Ascending aorta (tissue), 2 donors: ENCODE results near the gene COPG2. TPM values are rescaled to one million over a fixed set of nuclear protein-coding genes. Genes with fewer than 3 reads are reported as not detected.
"Not testable (repeated sequence)": the region's sequence is repeated elsewhere in the genome, so short reads cannot be mapped to it uniquely, and the experiment has no call there.

Experiments
- DNase-seq, 2 donors: peaks; one replicate each; pipeline ENCODE4 v3.0.0-alpha.2; 2019; ENCODE audit warnings: low spot score in 2 of 2
- H3K27ac ChIP-seq, 2 donors: fragments of 200-600 bp; sonication (generic); one replicate each; pipeline ENCODE4 v1.5.1; 2016 to 2017; ENCODE audit warnings: mild to moderate bottlenecking in 1 of 2
- H3K27me3 ChIP-seq: fragments of 200-600 bp; sonication (generic); one replicate; pipeline ENCODE4 v1.5.1; 2017
- H3K36me3 ChIP-seq, 2 donors: fragments of 200-600 bp; sonication (generic); one replicate each; pipeline ENCODE4 v1.5.1; 2016
- H3K4me1 ChIP-seq, 2 donors: fragments of 200-600 bp; sonication (generic); one replicate each; pipeline ENCODE4 v1.5.1; 2016 to 2017; ENCODE audit warnings: mild to moderate bottlenecking in 1 of 2
- H3K4me3 ChIP-seq, 2 donors: fragments of 200-600 bp; sonication (generic); one replicate each; pipeline ENCODE4 v1.5.1; 2016 to 2017; ENCODE audit warnings: mild to moderate bottlenecking in 1 of 2
- H3K9me3 ChIP-seq, 2 donors: fragments of 200-600 bp; sonication (generic); one replicate each; pipeline ENCODE4 v1.5.1; 2016
- intact Hi-C: fragments of 100-400 bp; cut with DNase I; formaldehyde crosslinking; loops from one replicate; pipeline ENCODE4 v1.15.1; 2023
- total RNA-seq: library from RNA; depleted of rRNA; stranded (reverse); fragments of >200 nt; gene quantifications from one replicate; pipeline ENCODE4 v1.1.0, GENCODE V29; 2016
- TF ChIP-seq, protein P1 (sequence below), 3 experiments: fragments of 200-600 bp in 2 of 3; fragments of 450-650 bp in 1 of 3; sonication (generic) in 2 of 3; IDR thresholded peaks; one replicate each; pipeline ENCODE4 v1.5.1; 2016 to 2019; ENCODE audit warnings: antibody characterized with exemption in 3 of 3, mild to moderate bottlenecking in 1 of 3, moderate library complexity in 1 of 3

COPG2 gene
- total RNA-seq, 1 donor from 2014 or later, result 5.4 TPM

DNA sequence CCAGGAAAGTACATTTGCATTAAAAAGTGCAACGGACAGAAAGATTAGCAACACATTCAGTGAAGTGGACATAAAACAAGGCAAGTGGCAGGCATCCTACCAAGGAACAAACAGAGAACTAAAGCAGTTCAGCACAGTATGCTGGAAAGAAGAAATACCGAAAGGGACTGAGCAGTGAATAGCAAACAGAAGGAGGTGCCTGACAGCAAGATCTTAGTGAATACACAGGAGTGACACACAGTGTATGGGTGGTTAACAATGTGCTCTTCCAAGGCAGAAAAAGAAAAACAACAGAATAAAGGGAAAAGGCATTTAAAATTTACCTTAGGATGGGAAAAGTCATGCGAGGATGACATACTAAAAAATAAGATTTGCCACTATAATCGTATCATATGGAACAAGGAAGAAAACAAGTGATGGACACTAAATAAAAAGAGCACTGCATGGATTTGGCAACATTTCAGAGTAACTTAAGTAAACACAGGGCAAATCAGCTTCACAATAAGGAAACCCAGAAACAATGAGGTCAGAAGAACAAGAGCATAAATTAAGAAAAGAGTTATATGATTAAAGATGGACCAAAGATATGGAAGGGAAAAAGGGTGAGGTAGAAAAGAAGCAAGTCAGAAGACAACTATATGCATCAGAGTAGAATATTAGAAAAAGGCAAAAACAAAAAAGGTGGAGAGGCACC is 147.1 kb downstream of the COPG2 start:
- TF ChIP-seq, protein P1, sequence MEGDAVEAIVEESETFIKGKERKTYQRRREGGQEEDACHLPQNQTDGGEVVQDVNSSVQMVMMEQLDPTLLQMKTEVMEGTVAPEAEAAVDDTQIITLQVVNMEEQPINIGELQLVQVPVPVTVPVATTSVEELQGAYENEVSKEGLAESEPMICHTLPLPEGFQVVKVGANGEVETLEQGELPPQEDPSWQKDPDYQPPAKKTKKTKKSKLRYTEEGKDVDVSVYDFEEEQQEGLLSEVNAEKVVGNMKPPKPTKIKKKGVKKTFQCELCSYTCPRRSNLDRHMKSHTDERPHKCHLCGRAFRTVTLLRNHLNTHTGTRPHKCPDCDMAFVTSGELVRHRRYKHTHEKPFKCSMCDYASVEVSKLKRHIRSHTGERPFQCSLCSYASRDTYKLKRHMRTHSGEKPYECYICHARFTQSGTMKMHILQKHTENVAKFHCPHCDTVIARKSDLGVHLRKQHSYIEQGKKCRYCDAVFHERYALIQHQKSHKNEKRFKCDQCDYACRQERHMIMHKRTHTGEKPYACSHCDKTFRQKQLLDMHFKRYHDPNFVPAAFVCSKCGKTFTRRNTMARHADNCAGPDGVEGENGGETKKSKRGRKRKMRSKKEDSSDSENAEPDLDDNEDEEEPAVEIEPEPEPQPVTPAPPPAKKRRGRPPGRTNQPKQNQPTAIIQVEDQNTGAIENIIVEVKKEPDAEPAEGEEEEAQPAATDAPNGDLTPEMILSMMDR (IDR thresholded peaks at IDR 0.05), result no peak
- Histone ChIP-seq H3K4me1 (no peaks in the 10 kb centered on the region), H3K27ac (no peak overlapping the region), H3K27me3 (no peaks in the 10 kb centered on the region), H3K9me3 (no peaks in the 10 kb centered on the region), H3K4me3 (no peak overlapping the region), H3K36me3 (peaks cover 0 to 8% of the 10 kb centered on the region in 2 donors)
- intact Hi-C loops, result no loop called here
- DNase-seq, result no peak

DNA sequence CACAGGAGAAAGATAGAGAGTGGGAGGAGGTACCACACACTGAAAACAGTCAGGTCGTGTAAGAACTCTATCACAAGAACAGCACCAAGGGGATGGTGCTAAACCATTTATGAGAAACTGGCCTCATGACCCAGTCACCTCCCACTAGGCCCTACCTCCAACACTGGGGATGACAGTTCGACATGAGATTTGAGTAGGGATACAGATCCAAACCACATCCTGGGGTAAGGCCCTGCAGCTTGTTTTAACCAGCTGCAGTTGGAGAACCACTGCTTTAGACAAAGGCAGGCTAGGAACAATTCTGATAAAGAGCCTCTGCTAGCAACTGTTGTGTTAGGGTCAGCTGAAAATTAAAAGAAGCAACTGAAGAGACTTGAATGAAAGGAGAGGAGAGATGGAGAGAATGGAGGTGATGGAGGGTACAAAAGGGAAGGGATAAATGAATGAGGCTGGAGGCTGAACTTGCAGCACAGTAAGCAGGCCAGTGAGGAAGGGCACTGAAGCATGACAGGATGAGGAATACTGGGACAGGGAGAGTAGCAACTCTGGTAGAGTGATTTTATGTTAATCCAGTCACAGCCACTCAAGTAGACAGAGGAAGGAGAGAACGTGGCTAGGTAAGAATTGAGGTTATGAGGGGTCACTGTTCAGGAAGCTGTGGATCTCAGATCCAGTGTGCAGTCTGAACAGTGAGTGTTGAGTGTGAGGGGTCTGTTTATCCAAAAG is 153.1 kb downstream of the COPG2 start:
- Histone ChIP-seq H3K27ac (no peak overlapping the region), H3K36me3 (no peaks in the 10 kb centered on the region), H3K9me3 (no peaks in the 10 kb centered on the region), H3K4me3 (no peak overlapping the region), H3K27me3 (no peaks in the 10 kb centered on the region), H3K4me1 (no peaks in the 10 kb centered on the region)
- intact Hi-C loops, result no loop called here
- no peak for DNase-seq
- TF ChIP-seq, protein P1 (IDR thresholded peaks at IDR 0.05), result no peak

DNA sequence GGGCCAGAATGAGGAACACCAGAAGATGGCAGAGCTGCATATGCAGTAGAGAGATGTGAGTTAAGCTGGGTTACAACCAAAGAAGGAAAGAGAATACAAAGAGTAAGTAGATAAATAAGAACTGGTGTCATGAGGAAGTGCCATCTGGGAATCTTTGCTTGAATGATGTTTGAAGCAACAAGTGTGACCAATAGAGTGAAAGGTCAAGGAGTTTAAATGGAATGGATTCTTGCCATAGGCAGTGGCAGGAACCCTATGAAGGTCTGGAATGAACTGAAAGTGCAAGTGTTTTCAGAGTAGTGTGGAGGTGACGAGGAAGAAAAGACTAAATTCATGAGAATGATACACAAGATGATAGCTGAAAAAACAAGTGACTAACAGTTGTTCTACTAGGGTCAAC is 155.1 kb downstream of the COPG2 start:
- Histone ChIP-seq H3K4me3 (no peak overlapping the region), H3K27me3 (no peaks in the 10 kb centered on the region), H3K9me3 (no peaks in the 10 kb centered on the region), H3K4me1 (no peaks in the 10 kb centered on the region), H3K36me3 (no peaks in the 10 kb centered on the region), H3K27ac (no peak overlapping the region)
- TF ChIP-seq, protein P1 (IDR thresholded peaks at IDR 0.05), result no peak
- DNase-seq, result no peak
- intact Hi-C loops, result no loop called here

DNA sequence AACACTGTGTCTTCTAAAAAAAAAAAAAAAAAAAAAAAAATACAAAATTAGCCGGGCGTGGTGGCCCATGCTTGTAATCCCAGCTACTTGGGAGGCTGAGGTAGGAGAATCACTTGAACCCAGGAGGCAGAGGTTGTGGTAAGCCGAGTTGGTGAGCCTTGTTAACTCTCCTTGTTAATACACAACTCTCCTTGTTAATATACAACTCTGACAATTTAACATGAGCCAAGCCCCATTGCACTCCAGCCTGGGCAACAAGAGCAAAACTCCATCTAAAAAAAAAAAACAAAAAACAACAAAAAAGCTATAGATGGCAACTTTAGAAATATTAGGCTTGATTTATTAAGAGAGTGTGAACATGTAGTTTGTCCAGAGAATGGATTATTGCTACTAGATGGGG is 156.5 kb downstream of the COPG2 start:
- H3K27ac ChIP-seq, H3K4me3 ChIP-seq, H3K4me1 ChIP-seq, DNase-seq, H3K27me3 ChIP-seq, intact Hi-C loops, H3K36me3 ChIP-seq, H3K9me3 ChIP-seq: not testable (repeated sequence)

DNA sequence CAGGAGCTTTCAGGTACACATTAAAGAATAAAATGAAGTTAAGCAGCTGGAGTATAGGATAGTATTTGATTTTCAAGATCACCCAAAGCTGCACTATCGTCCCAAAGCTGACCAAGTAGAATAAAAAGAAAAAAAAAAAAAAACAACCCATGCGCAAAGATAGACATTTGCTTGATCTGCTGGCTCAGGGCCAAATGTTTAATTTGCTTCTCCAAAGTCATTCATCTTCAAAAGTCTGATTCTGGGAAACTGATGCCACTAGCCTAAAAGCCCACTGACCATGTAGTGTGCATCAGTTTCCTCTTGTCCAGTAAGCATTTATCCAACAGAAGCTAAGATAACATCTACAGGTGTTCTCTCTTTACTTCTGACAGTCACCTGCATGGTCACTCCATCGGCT is 162.2 kb downstream of the COPG2 start:
- Histone ChIP-seq H3K4me1 (no peaks in the 10 kb centered on the region), H3K36me3 (peaks cover 4 to 9% of the 10 kb centered on the region in 2 donors), H3K4me3 (no peak overlapping the region), H3K27me3 (no peaks in the 10 kb centered on the region), H3K27ac (no peak overlapping the region), H3K9me3 (no peaks in the 10 kb centered on the region)
- TF ChIP-seq, protein P1 (IDR thresholded peaks at IDR 0.05), result no peak
- intact Hi-C loops, result no loop called here
- no peak for DNase-seq

DNA sequence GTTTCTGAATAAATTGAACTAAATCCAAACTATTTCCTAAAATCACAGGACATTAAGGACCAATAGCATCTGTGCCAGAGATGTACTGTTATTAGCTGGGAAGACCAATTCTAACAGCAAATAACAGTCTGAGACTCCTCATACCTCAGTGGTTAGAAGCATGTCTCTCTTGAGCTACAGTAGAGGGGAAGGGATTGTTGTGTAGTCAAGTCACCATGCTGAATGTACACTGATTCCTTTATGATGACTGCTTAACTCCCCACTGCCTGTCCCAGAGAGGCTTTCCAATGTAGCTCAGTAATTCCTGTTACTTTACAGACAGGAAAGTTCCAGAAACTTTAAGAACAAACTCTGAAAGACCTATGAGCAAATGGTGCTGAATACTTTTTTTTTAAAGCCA is 162.8 kb downstream of the COPG2 start:
- Histone ChIP-seq H3K36me3 (peaks cover 4 to 9% of the 10 kb centered on the region in 2 donors), H3K9me3 (no peaks in the 10 kb centered on the region), H3K4me1 (no peaks in the 10 kb centered on the region), H3K4me3 (no peak overlapping the region), H3K27me3 (no peaks in the 10 kb centered on the region), H3K27ac (no peak overlapping the region)
- DNase-seq, result no peak
- TF ChIP-seq, protein P1 (IDR thresholded peaks at IDR 0.05), result no peak
- intact Hi-C loops, result no loop called here
